ENCODE results near the gene DLL1.

DLL1 gene

DNA sequence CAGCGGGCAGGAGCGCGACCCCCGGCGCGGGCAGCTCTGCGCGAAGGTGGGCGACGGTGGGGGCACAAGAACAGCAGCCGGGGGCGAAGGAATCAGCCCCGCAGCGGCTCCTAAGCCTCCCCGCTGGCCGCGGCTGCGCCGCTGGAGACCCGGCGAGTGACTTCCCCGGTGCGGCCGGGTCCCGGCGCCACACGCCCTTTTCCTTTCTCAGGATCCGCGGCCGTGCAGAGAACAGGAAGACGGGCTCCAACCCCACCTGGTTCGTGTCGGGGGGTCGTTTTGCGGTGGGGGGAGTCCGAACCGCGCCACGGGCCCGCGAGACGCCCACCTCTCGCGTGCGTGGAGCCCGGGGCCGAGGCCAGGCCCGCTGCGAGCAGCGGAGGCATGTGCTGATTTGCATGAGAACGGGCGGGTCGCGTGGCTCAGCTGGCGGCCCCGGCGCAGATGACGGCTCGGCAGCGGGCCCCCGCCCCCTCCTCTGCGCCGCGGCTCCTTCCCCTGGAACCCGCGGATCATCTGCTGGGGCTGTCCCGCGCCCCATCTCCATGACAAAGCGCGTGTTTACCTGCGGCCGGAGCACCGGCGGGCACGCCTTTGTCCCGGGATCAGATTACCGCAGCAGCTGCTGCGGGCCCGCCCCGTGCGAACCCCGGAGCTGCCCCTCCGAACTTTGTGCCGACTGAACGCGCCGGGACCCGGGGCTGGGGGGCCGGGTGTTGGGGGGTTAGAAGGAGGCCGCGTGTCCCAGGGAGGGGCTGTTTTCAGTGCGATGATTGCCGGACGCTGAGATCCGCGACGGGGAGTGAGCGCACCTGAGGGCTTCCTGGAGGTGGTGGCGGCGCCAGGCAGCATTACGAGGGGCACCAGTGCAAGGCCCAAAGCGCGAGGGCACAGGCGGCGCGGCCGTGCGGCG lies 4.9 kb upstream of the DLL1 start:
- DNase-seq: peak; percentile 70

DNA sequence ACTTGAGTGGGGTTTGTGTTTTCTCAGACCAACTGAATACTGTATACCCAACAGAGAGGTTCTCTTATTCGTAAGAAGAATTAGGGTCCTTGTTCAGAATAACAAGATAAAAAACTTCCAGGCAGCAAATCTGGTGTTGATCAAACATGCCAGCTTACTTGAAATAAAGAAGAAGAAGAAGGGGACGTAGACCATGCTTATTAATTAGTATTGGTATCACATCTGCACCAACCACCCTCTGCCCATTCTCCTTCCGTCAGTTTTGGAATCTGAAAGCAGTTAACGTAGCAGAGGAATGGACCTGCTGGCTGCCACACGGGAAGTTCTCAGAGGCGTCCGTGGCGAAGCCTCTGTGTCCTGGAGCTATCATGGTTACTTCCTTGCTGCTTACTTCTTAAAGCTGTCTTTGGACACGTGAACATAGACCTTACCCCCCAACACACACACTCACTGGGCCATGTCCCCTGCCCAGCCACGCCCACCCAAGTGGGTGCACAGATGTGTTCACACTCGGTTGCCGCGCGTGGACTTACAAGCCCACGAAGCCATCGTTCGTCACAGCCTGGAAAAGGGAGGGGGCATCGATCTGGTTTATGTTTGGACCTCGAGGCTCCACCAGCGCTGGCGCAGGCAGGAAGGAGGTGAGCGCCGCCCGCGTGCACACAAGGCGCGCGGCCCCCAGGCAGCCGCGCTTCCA lies 4.1 kb upstream of the DLL1 start:
- no peak for DNase-seq

- no peak for DNase-seq
These were observed 3.4 kb upstream of the DLL1 start for GRCh38 chr6:170294298-170294730.

DNA sequence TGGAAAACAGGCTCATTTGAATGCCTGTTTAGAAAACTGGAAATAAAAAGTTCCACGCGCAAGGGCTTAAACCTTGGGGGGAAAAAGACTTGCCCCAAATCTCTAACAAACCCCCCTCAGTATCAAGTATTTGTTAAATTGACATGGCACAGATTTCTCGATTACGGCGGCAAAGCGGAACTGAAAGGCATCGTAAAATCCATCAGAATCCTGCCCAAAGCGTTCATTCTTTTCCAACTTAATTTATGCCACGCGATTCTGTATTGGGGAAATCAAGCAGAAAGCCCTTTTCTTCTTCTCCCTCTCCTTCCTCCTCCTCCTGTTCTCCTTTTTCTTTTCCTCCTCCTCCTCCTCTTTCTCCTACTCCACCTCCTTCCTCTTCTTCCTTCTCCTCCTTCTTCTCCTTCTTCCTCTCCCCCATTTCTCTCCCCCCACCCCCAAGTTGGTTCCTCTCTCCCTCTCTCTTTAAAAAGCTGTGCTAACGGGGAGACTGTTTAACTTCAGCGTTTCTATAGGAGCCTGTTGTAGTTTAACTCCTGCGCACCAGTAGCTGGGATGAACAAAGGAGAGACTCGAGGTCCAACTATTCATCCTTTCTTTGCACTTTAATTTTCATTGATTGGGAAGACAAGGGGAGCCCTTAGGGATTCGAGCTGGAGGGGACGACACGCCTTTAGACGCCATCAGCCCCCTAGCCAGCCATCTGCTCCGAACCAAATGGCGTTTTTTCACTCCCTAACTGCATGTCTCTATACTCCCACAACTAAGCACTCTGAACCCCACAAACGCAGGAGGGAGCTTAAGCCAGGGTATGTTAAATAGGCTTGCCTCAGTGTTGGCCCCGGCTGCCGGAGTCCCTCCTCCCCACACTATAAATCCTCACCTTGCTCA lies 2.7 kb upstream of the DLL1 start:
- DNase-seq: no peak

- DNase-seq: no peak
These were observed 1.7 kb upstream of the DLL1 start for GRCh38 chr6:170292407-170293158.

DNA sequence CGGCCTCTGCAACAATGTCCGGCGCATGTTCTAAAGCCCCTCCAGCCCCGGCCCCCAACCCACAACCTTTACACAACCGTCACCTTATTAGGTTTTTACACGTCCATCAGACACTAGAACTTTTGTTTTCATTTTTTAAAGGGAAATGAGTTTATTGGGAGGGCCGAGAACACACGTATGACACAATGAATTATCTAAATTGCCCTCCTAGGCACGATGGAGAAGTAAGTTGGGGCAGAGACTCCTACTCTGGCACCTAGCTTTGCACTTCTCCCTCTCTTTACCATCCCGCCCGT lies 1.2 kb upstream of the DLL1 start:
- DNase-seq: no peak

GRCh38 chr6:170291271-170292110 lies 613 bp upstream of the DLL1 start:
- peak; percentile 60 for DNase-seq

DNA sequence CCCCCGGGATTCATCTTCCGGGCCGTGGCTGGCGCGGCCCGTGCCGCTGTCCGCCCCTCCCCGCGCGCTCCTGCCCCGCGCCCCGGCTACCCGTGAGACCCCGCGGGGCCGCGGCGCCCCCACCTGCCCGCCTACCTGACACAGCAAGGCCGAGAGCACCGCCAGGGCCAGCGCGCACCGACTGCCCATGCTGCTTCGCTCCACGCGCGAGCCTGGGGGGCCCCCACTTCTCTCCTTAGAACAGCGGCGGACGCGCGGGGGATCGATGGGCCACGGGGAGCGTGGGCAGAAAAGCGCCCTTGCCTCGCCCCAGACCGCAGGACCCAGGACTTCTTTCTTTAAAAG lies 955 bp downstream of the DLL1 start:
- no peak for DNase-seq

DNA sequence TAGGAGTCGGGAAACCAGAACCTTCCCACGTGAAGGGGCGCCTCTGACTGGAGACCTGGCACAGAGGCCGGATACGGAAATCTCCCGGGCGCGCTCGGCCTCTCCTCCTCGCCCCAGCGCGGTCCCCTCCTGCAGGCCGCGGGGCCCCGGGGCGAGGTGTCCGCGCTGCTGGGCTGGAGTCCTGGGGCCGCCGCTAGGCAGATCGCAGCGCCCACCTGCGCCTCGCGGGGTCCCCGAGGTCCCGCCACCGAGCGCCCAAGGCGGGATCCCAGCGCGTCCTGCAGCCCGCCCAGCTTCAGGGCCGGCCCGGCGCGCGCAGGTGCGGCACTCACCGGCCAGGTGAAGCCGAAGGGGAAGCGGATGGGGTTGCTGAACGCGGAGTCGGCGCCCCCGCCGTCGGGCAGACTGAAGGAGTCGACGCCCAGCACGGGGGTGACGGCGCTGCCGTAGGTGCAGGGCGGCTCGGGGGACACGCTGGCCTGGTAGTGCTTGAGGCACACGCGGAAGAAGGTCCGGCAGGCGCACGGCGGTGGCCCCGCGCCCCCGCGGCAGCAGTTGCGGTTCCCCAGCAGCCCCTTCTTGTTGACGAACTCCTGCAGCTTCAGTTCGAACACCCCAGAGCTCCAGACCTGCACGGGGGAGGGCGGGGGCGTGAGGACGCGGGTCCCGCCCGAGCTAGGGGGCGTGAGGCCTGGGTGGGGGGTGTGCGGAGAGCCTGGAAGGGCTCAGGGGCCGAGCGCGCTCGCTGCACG lies 1.5 kb downstream of the DLL1 start:
- peak; percentile 41 for DNase-seq

DNA sequence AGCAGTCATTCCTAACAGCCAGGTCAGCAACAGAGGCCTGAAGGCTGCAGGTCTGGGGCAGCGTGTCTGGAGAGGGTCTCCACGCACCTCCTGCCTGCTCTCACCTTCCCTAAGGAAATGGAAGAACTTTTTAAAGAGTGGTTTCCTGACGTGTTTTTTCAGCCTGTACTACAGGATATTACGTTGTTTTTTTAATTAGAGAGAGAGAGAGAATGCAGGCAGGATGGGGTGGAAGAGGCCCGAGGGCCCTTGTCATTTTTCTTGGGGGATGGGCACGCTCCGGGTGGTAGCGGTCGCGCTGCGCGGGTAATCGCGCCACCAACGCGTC lies 2.1 kb downstream of the DLL1 start:
- DNase-seq: no peak

GRCh38 chr6:170288091-170288631 lies 2.7 kb downstream of the DLL1 start:
- no peak for DNase-seq

DNA sequence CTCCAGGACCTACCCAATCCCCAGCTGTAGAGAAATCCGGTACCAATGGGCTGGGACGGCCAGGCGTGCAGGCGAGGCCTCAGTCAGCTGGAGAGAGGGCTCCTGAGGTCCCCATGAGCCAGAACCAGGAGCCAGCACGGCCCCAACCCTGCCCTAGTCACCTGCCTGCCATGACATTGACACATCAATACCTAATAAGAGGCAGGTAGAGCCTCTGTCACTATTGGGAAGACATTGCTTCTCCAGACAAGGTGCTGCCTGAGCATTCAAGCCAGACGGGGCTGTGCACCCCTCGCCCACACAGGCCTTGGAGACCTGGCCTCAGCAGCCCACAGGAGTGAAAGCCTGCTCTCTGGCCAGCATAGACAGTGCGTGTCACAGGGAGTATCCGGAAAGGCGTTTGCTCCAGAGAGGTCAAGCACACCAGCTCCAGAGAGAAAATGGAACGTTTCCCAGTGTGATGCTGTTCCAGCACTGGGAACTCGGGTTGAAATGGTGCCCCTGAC lies 3.5 kb downstream of the DLL1 start:
- no peak for DNase-seq

- no peak for DNase-seq
These were observed 4.0 kb downstream of the DLL1 start for GRCh38 chr6:170286934-170287265.

GRCh38 chr6:170286246-170286933 lies 4.5 kb downstream of the DLL1 start:
- DNase-seq: no peak

DNA sequence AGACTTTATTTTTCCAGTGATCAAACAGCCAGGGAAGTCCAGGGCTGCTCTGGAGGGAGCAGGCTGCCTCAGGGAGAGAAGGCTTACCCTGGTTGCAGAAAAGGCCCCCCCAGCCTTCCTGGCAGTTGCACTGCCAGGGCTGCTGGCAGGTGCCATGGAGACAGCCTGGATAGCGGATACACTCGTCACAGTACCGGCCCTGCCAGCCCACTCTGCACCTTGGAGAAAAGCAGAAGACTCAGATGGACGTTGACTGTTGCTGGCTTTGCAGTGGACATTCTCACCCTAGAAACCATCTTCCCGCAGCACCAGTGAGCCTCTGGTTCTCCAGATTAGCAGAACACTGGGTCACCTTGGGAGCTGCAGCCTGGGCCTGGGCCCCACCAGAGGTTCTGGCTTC lies 5.4 kb downstream of the DLL1 start:
- DNase-seq: no peak

- DNase-seq: no peak
These were observed 5.9 kb downstream of the DLL1 start for GRCh38 chr6:170284866-170285469.

DNA sequence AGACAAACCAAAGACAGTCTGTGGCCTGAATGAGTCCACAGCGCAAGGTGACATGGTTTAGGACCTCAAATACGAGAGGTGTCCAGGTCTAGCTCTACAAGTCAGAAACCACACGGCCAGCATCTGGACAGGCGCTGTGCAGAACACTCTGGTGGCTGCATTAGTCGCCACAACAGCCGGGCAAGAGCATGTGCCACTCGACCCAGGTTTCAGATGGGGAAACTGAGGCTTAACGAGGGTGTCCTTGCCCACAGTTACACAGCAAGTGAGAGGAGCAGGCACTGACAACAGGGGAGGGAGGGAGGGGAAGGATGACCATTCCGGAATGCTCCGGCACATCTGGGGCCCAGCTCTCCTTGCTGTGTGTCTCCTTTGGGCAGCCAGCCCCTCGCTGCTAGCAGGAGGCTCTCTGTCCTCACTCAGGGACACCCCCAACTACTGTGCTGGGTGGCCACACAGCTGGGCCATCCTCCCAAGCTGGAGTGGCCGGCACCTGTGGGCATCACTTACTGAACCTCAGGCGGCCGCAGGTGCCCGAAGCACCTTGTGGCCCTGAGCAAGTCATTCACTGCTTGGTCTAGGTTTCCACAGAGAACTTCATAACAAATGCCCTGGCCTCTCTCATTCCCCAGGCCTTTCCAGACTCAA lies 6.6 kb downstream of the DLL1 start:
- no peak for DNase-seq

- no peak for DNase-seq
These were observed 7.4 kb downstream of the DLL1 start for GRCh38 chr6:170283212-170284081.

Measured in stimulated activated CD4-positive, alpha-beta T cell treated with anti-CD3 and anti-CD28 coated beads, Interleukin-15, amount 100 ng/mL, for 24 hours (primary cell).